C4-2B (cell line): ENCODE results near the gene SLC47A2.

Source experiments
- H3K27ac ChIP-seq: fragments of 450-650 bp; 2 replicates; pipeline ENCODE4 v1.5.1; 2017
- CTCF ChIP-seq: fragments of 450-650 bp; conservative IDR thresholded peaks from 2 replicates; pipeline ENCODE4 v1.5.1; 2017; ENCODE audit warnings: mild to moderate bottlenecking
- ZFX ChIP-seq: fragments of 450-650 bp; IDR thresholded peaks from 2 replicates; pipeline ENCODE4 v1.6.1; 2017

Gene SLC47A2

GRCh38 chr17:19647697-19648474 lies 68.5 kb downstream of the SLC47A2 start:
- no peak for TF ChIP-seq CTCF
- no peak for TF ChIP-seq ZFX
- H3K27ac ChIP-seq, result peak overlapping the region; percentile 88

GRCh38 chr17:19646788-19647696 lies 69.3 kb downstream of the SLC47A2 start:
- peak overlapping the region; percentile 88; the same call in 1 of the 2 replicates for H3K27ac ChIP-seq
- no peak for TF ChIP-seq ZFX

GRCh38 chr17:19645734-19646201 lies 70.6 kb downstream of the SLC47A2 start:
- H3K27ac ChIP-seq, result no peak overlapping the region
- TF ChIP-seq ZFX (no peak), CTCF (peak; percentile 66)

GRCh38 chr17:19644493-19645210 lies 71.7 kb downstream of the SLC47A2 start:
- TF ChIP-seq CTCF, result no peak
- TF ChIP-seq ZFX, result no peak
- peak overlapping the region; percentile 64 for H3K27ac ChIP-seq

GRCh38 chr17:19642373-19642893 lies 74.0 kb downstream of the SLC47A2 start:
- TF ChIP-seq ZFX, result no peak
- no peak for TF ChIP-seq CTCF
- no peak overlapping the region for H3K27ac ChIP-seq

- no peak overlapping the region for H3K27ac ChIP-seq
- TF ChIP-seq ZFX (no peak), CTCF (no peak)
Observed at GRCh38 chr17:19641687-19642372, 74.6 kb downstream of the SLC47A2 start.

GRCh38 chr17:19631905-19632304 lies 84.5 kb downstream of the SLC47A2 start:
- TF ChIP-seq CTCF, result no peak
- no peak overlapping the region for H3K27ac ChIP-seq
